ENCODE results near the gene COG3. TPM values are rescaled to one million over a fixed set of nuclear protein-coding genes. Genes with fewer than 3 reads are reported as not detected.

Gene COG3
- total RNA-seq, 1 donor from 2014 or later, result 23.9 TPM

GRCh38 chr13:45503658-45504057 lies 38.9 kb downstream of the COG3 start:
- no peak for DNase-seq (ENCODE audit: low spot score)

- DNase-seq (ENCODE audit: low spot score), result no peak
Observed at GRCh38 chr13:45506811-45507210, 42.1 kb downstream of the COG3 start.

- DNase-seq (ENCODE audit: low spot score), result no peak
Observed at GRCh38 chr13:45508776-45509175, 44.0 kb downstream of the COG3 start.

GRCh38 chr13:45510672-45511071 lies 45.9 kb downstream of the COG3 start:
- no peak for DNase-seq (ENCODE audit: low spot score)

GRCh38 chr13:45511310-45512097 lies 46.8 kb downstream of the COG3 start:
- DNase-seq (ENCODE audit: low spot score), result peak; percentile 44

GRCh38 chr13:45512098-45512496 lies 47.4 kb downstream of the COG3 start:
- no peak for DNase-seq (ENCODE audit: low spot score)

GRCh38 chr13:45516757-45517156 lies 52.0 kb downstream of the COG3 start:
- DNase-seq (ENCODE audit: low spot score), result no peak

- no peak for DNase-seq (ENCODE audit: low spot score)
Observed at GRCh38 chr13:45518525-45519245, 53.9 kb downstream of the COG3 start.

GRCh38 chr13:45519493-45519892 lies 54.8 kb downstream of the COG3 start:
- DNase-seq (ENCODE audit: low spot score), result no peak

GRCh38 chr13:45521297-45521696 lies 56.6 kb downstream of the COG3 start:
- DNase-seq (ENCODE audit: low spot score), result no peak

GRCh38 chr13:45522571-45522970 lies 57.8 kb downstream of the COG3 start:
- DNase-seq (ENCODE audit: low spot score), result no peak

- DNase-seq (ENCODE audit: low spot score), result peak; percentile 49
Observed at GRCh38 chr13:45527699-45528462, 63.1 kb downstream of the COG3 start.

GRCh38 chr13:45529758-45530157 lies 65.0 kb downstream of the COG3 start:
- no peak for DNase-seq (ENCODE audit: low spot score)

- no peak for DNase-seq (ENCODE audit: low spot score)
Observed at GRCh38 chr13:45534604-45535003, 69.9 kb downstream of the COG3 start.

- DNase-seq (ENCODE audit: low spot score), result no peak
Observed at GRCh38 chr13:45536224-45536623, 71.5 kb downstream of the COG3 start.

GRCh38 chr13:45537516-45537915 lies 72.8 kb downstream of the COG3 start:
- DNase-seq (ENCODE audit: low spot score), result no peak

GRCh38 chr13:45538382-45538781 lies 73.6 kb downstream of the COG3 start:
- DNase-seq (ENCODE audit: low spot score), result no peak

GRCh38 chr13:45540195-45540594 lies 75.5 kb downstream of the COG3 start:
- no peak for DNase-seq (ENCODE audit: low spot score)

- no peak for DNase-seq (ENCODE audit: low spot score)
Observed at GRCh38 chr13:45540864-45541263, 76.1 kb downstream of the COG3 start.

GRCh38 chr13:45541806-45542205 lies 77.1 kb downstream of the COG3 start:
- DNase-seq (ENCODE audit: low spot score), result no peak

- no peak for DNase-seq (ENCODE audit: low spot score)
Observed at GRCh38 chr13:45542391-45542790, 77.7 kb downstream of the COG3 start.

- no peak for DNase-seq (ENCODE audit: low spot score)
Observed at GRCh38 chr13:45542878-45543277, 78.1 kb downstream of the COG3 start.

- no peak for DNase-seq (ENCODE audit: low spot score)
Observed at GRCh38 chr13:45544520-45544919, 79.8 kb downstream of the COG3 start.

Data from mucosa of gallbladder (tissue), 1 donor.